Parathyroid adenoma (tissue), 2 donors: Measurements from ENCODE around the gene ADPGK.

Source experiments
- H2AFZ ChIP-seq: fragments of 300-600 bp; sonication (generic); one replicate; pipeline ENCODE4 v1.7.0; 2017; ENCODE audit warnings: antibody characterized with exemption, mild to moderate bottlenecking
- H3K27ac ChIP-seq: fragments of 300-600 bp; sonication (generic); one replicate; pipeline ENCODE4 v1.7.0; 2017
- H3K27me3 ChIP-seq: fragments of 300-600 bp; sonication (generic); one replicate; pipeline ENCODE4 v1.7.0; 2017; ENCODE audit warnings: low read length; ENCODE audit not compliant: control insufficient read depth, insufficient read depth
- H3K36me3 ChIP-seq: fragments of 300-600 bp; sonication (generic); one replicate; pipeline ENCODE4 v1.7.0; 2017; ENCODE audit warnings: low read length; ENCODE audit not compliant: control insufficient read depth, insufficient read depth
- H3K4me1 ChIP-seq: fragments of 300-600 bp; sonication (generic); one replicate; pipeline ENCODE4 v1.7.0; 2017; ENCODE audit warnings: control low read depth
- H3K4me2 ChIP-seq: fragments of 300-600 bp; sonication (generic); one replicate; pipeline ENCODE4 v1.7.0; 2017; ENCODE audit warnings: low read length
- H3K4me3 ChIP-seq: fragments of 300-600 bp; sonication (generic); one replicate; pipeline ENCODE4 v1.7.0; 2017; ENCODE audit warnings: low read depth, low read length
- H3K79me2 ChIP-seq: fragments of 300-600 bp; sonication (generic); one replicate; pipeline ENCODE4 v1.7.0; 2017; ENCODE audit warnings: control low read depth
- H3K9ac ChIP-seq: fragments of 300-600 bp; sonication (generic); one replicate; pipeline ENCODE4 v1.7.0; 2017; ENCODE audit warnings: mild to moderate bottlenecking
- H3K9me3 ChIP-seq: fragments of 300-600 bp; sonication (generic); one replicate; pipeline ENCODE4 v1.7.0; 2017; ENCODE audit warnings: low read length; ENCODE audit not compliant: control insufficient read depth
- TF ChIP-seq, protein P1 (sequence below): fragments of 300-600 bp; sonication (generic); IDR thresholded peaks from one replicate; pipeline ENCODE4 v1.7.0; 2017; ENCODE audit warnings: antibody characterized with exemption, mild to moderate bottlenecking
- donor health status: primary hyperparathyroidism.

Gene ADPGK

GRCh38 chr15:72781631-72782030 is 1.9 kb downstream of the ADPGK start:
- Histone ChIP-seq H3K9ac (no peak overlapping the region), H2AFZ (no peak overlapping the region), H3K36me3 (no peaks in the 10 kb centered on the region), H3K4me3 (no peak overlapping the region), H3K4me1 (no peaks in the 10 kb centered on the region), H3K4me2 (no peak overlapping the region), H3K9me3 (no peaks in the 10 kb centered on the region), H3K79me2 (peaks cover 13% of the 10 kb centered on the region), H3K27ac (no peak overlapping the region), H3K27me3 (no peaks in the 10 kb centered on the region)
- TF ChIP-seq, protein P1, sequence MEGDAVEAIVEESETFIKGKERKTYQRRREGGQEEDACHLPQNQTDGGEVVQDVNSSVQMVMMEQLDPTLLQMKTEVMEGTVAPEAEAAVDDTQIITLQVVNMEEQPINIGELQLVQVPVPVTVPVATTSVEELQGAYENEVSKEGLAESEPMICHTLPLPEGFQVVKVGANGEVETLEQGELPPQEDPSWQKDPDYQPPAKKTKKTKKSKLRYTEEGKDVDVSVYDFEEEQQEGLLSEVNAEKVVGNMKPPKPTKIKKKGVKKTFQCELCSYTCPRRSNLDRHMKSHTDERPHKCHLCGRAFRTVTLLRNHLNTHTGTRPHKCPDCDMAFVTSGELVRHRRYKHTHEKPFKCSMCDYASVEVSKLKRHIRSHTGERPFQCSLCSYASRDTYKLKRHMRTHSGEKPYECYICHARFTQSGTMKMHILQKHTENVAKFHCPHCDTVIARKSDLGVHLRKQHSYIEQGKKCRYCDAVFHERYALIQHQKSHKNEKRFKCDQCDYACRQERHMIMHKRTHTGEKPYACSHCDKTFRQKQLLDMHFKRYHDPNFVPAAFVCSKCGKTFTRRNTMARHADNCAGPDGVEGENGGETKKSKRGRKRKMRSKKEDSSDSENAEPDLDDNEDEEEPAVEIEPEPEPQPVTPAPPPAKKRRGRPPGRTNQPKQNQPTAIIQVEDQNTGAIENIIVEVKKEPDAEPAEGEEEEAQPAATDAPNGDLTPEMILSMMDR: no peak

- Histone ChIP-seq H3K9me3 (no peaks in the 10 kb centered on the region), H3K79me2 (peaks cover 13% of the 10 kb centered on the region), H3K27ac (no peak overlapping the region), H3K4me1 (no peaks in the 10 kb centered on the region), H3K4me2 (no peak overlapping the region), H3K9ac (no peak overlapping the region), H3K27me3 (no peaks in the 10 kb centered on the region), H3K36me3 (no peaks in the 10 kb centered on the region), H3K4me3 (no peak overlapping the region), H2AFZ (no peak overlapping the region)
- TF ChIP-seq, protein P1: no peak
Measured at GRCh38 chr15:72778796-72779195, 4.8 kb downstream of the ADPGK start.

DNA sequence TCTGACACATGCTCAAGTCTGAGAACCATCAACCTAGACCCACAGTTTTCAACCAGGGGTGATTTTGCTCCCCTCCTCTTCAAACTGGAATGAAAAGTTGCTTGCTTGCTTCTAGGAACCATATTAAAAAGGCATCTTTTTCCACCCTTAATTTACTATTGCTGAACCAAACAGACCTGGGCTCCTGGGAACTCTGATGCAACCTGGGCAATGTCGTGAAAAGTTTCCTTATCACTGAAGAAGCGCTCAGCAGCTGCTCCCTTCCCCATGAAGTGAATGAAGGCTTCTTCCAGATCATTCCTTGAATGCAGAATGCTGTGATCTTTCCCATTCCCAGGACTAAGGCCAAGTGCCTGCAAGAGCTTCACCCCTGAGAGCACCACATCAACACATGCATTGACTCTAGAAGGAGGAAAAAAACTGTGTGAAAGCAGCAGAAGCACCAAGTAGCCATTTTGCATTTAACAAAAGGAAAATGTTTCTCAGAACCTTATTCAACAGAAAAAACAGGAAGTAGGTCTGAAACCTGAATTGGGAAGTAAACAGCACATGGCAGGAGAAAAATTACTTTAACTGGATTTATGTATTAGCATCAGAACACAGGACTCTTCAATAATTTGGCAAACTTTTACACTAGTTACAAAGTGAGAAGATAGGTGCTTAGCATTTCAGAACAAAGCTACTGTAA is 8.7 kb downstream of the ADPGK start:
- no peaks in the 10 kb centered on the region for H3K36me3 ChIP-seq
- H3K4me2 ChIP-seq: no peak overlapping the region
- no peak overlapping the region for H2AFZ ChIP-seq
- TF ChIP-seq, protein P1: no peak
- H3K4me3 ChIP-seq: no peak overlapping the region
- H3K4me1 ChIP-seq: no peaks in the 10 kb centered on the region
- no peak overlapping the region for H3K27ac ChIP-seq
- H3K79me2 ChIP-seq: peaks cover 3% of the 10 kb centered on the region
- no peaks in the 10 kb centered on the region for H3K27me3 ChIP-seq
- H3K9me3 ChIP-seq: no peaks in the 10 kb centered on the region
- H3K9ac ChIP-seq: no peak overlapping the region

GRCh38 chr15:72771329-72771725 is 12.2 kb downstream of the ADPGK start:
- TF ChIP-seq, protein P1: no peak
- Histone ChIP-seq H3K9me3 (no peaks in the 10 kb centered on the region), H3K36me3 (no peaks in the 10 kb centered on the region), H3K4me3 (no peak overlapping the region), H3K4me2 (no peak overlapping the region), H3K4me1 (no peaks in the 10 kb centered on the region), H3K79me2 (no peaks in the 10 kb centered on the region), H3K9ac (no peak overlapping the region), H3K27me3 (no peaks in the 10 kb centered on the region), H3K27ac (no peak overlapping the region), H2AFZ (no peak overlapping the region)

DNA sequence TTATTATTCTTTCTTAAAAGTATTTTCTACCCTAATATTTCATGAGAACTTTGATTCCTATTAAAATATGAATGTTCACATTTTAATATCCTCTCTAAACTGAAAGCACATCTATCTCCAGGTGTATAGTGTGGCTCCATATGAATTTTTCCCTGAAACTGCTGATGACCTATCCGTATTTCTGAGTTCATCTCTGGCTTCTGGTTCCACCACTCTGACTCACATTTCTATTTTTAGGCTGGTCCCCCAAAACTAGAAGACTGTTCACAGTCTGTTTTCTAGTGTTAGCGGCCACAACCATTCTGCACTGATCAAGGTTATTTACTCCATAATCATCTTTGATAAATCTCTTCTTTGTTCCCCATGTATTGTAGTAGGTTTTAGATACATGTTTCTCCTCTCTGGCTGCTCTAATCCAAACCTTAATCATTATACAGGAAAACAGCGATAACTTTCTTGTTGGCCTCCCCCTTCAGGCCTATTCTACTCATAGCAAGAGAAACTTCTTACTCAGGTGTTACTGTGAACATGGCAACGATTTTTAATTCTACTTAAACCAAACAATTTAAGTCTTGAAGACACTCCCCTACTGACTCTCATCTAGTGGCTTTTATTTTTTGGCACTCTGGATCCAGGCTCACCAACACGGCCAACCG is 12.8 kb downstream of the ADPGK start:
- no peaks in the 10 kb centered on the region for H3K36me3 ChIP-seq
- TF ChIP-seq, protein P1: no peak

More for the DNA sequence above, 12.8 kb downstream of the ADPGK start:
- no peaks in the 10 kb centered on the region for H3K9me3 ChIP-seq
- no peak overlapping the region for H3K27ac ChIP-seq
- no peak overlapping the region for H2AFZ ChIP-seq
- no peak overlapping the region for H3K9ac ChIP-seq
- H3K79me2 ChIP-seq: no peaks in the 10 kb centered on the region
- no peak overlapping the region for H3K4me2 ChIP-seq
- no peaks in the 10 kb centered on the region for H3K4me1 ChIP-seq
- no peak overlapping the region for H3K4me3 ChIP-seq
- H3K27me3 ChIP-seq: no peaks in the 10 kb centered on the region
